ENCODE results near the gene AMZ1. TPM values are rescaled to one million over a fixed set of nuclear protein-coding genes. Genes with fewer than 3 reads are reported as not detected.
A peak's percentile ranks its signal among the peaks of the same experiment; 100 is the strongest.
"Not testable (repeated sequence)": the region's sequence is repeated elsewhere in the genome, so short reads cannot be mapped to it uniquely, and the experiment has no call there.

AMZ1 gene
- total RNA-seq, 1 experiment from 2014 or later: 0.85 TPM

- H3K4me3 Mint-ChIP-seq; H3K9me3 Mint-ChIP-seq; H3K4me1 Mint-ChIP-seq; H3K27ac Mint-ChIP-seq; ATAC-seq; POLR2A ChIA-PET; H3K27me3 Mint-ChIP-seq (ENCODE audit: low read depth); DNase-seq (ENCODE audit: low spot score); H3K36me3 Mint-ChIP-seq: not testable (repeated sequence)
- CTCF ChIA-PET: interaction anchor here (0.9 to 5.1 kb wide), 12 partner anchors 10 to 248 kb away, joined by 3 to 98 read pairs (median 12); no protein-coding TSS in a partner anchor
Measured at GRCh38 chr7:2679135-2680127, 8.6 kb upstream of the AMZ1 start.

- no peaks in the 10 kb centered on the region for H3K4me1 Mint-ChIP-seq
- H3K4me3 Mint-ChIP-seq: no peak overlapping the region
- peak; percentile 83 for TF ChIP-seq PRDM15 (CRISPR knock-in tag; IDR thresholded peaks at IDR 0.05)
- TF ChIP-seq ESRRA (CRISPR knock-in tag; IDR thresholded peaks at IDR 0.05; ENCODE audit: borderline replicate concordance): no peak
- POLR2A ChIA-PET: interaction anchor here (0.5 kb wide), 1 partner anchor 1913 kb away, joined by 3 read pairs; no protein-coding TSS in a partner anchor
- no peak for DNase-seq (ENCODE audit: low spot score)
- CTCF ChIA-PET: interaction anchor here (0.9 to 5.1 kb wide), 24 partner anchors 11 to 249 kb away, joined by 3 to 98 read pairs (median 8); partner anchors contain the start of genes BRAT1 and TTYH3
- no peak overlapping the region for H3K27ac Mint-ChIP-seq
- no peak for ATAC-seq
- no peaks in the 10 kb centered on the region for H3K36me3 Mint-ChIP-seq
- peaks cover 7% of the 10 kb centered on the region for H3K9me3 Mint-ChIP-seq
- no peaks in the 10 kb centered on the region for H3K27me3 Mint-ChIP-seq (ENCODE audit: low read depth)
Measured at GRCh38 chr7:2680256-2680655, 7.7 kb upstream of the AMZ1 start.

GRCh38 chr7:2680792-2681490 lies 7.1 kb upstream of the AMZ1 start:
- DNase-seq (ENCODE audit: low spot score) (peak; percentile 89), ATAC-seq (peak; percentile 90)
- Mint-ChIP-seq H3K4me3 (no peak overlapping the region), H3K4me1 (no peaks in the 10 kb centered on the region), H3K36me3 (no peaks in the 10 kb centered on the region), H3K27ac (no peak overlapping the region), H3K9me3 (peaks cover 5% of the 10 kb centered on the region), H3K27me3 (ENCODE audit: low read depth) (peaks cover 2% of the 10 kb centered on the region)
- ChIA-PET CTCF (interaction anchor here (0.5 to 5.1 kb wide), 44 partner anchors 11 to 904 kb away, joined by 3 to 98 read pairs (median 4); partner anchors contain the start of genes BRAT1 and TTYH3), POLR2A (interaction anchor here (0.5 kb wide), 1 partner anchor 1913 kb away, joined by 3 read pairs; no protein-coding TSS in a partner anchor)
- no peak for TF ChIP-seq MXD4 (CRISPR knock-in tag; IDR thresholded peaks at IDR 0.05; ENCODE audit: borderline replicate concordance)
- no peak for TF ChIP-seq MYBL2 (CRISPR knock-in tag; IDR thresholded peaks at IDR 0.05)
- TF ChIP-seq HMGA2 (CRISPR knock-in tag; IDR thresholded peaks at IDR 0.05): no peak
- no peak for TF ChIP-seq ESRRA (CRISPR knock-in tag; IDR thresholded peaks at IDR 0.05; ENCODE audit: borderline replicate concordance)
- no peak for TF ChIP-seq ATF3 (CRISPR knock-in tag; conservative IDR thresholded peaks at IDR 0.05)
- TF ChIP-seq NR1H2 (CRISPR knock-in tag; IDR thresholded peaks at IDR 0.05): no peak
- no peak for TF ChIP-seq ZNF232 (CRISPR knock-in tag; IDR thresholded peaks at IDR 0.05)
- TF ChIP-seq CTCF (IDR thresholded peaks at IDR 0.05): peak; percentile 69
- no peak for TF ChIP-seq E2F1 (CRISPR knock-in tag; IDR thresholded peaks at IDR 0.05)
- TF ChIP-seq GTF2I (CRISPR knock-in tag; conservative IDR thresholded peaks at IDR 0.05): no peak
- TF ChIP-seq NFATC4 (CRISPR knock-in tag; IDR thresholded peaks at IDR 0.05): no peak
- no peak for TF ChIP-seq KAT7 (CRISPR knock-in tag; IDR thresholded peaks at IDR 0.05; ENCODE audit: borderline replicate concordance)
- TF ChIP-seq FOXJ3 (CRISPR knock-in tag; IDR thresholded peaks at IDR 0.05; ENCODE audit: borderline replicate concordance): no peak
- no peak for TF ChIP-seq IRF2 (CRISPR knock-in tag; IDR thresholded peaks at IDR 0.05; ENCODE audit: borderline replicate concordance, low read depth)
- no peak for TF ChIP-seq PRDM15 (CRISPR knock-in tag; IDR thresholded peaks at IDR 0.05)
- no peak for TF ChIP-seq USF1 (CRISPR knock-in tag; IDR thresholded peaks at IDR 0.05)
